Activated effector memory CD4-positive, alpha-beta T cell treated with anti-CD3 and anti-CD28 coated beads, Interleukin-2, amount 50 U/mL, for 16 hours (primary cell): Measurements from ENCODE around the gene COMMD10.
A peak's percentile ranks its signal among the peaks of the same experiment; 100 is the strongest.
"Not testable (repeated sequence)": the region's sequence is repeated elsewhere in the genome, so short reads cannot be mapped to it uniquely, and the experiment has no call there.

Experiments
- DNase-seq: peaks from one replicate; pipeline ENCODE4 v3.0.0-alpha.2; 2020

COMMD10 gene

GRCh38 chr5:116084871-116085715, at the start of gene COMMD10:
COMMD10 (plus strand) TSS chr5:116085025.
- DNase-seq = peak; percentile 91

- DNase-seq = no peak
These were observed 49.7 kb upstream of the COMMD10 start for GRCh38 chr5:116035123-116035522.

- no peak for DNase-seq
These were observed 47.5 kb upstream of the COMMD10 start for GRCh38 chr5:116037236-116037822.

- no peak for DNase-seq
These were observed 46.0 kb upstream of the COMMD10 start for GRCh38 chr5:116038817-116039216.

- DNase-seq = no peak
These were observed 42.5 kb upstream of the COMMD10 start for GRCh38 chr5:116042375-116042774.

- DNase-seq = no peak
These were observed 40.8 kb upstream of the COMMD10 start for GRCh38 chr5:116044073-116044472.

- DNase-seq = no peak
These were observed 39.0 kb upstream of the COMMD10 start for GRCh38 chr5:116045821-116046220.

- no peak for DNase-seq
These were observed 38.6 kb upstream of the COMMD10 start for GRCh38 chr5:116046261-116046660.

GRCh38 chr5:116046823-116047222, 38.0 kb upstream of the COMMD10 start:
- DNase-seq = no peak

GRCh38 chr5:116058346-116058936, 26.4 kb upstream of the COMMD10 start:
- DNase-seq = no peak

- no peak for DNase-seq
These were observed 22.5 kb upstream of the COMMD10 start for GRCh38 chr5:116062352-116062751.

- DNase-seq = no peak
These were observed 20.9 kb upstream of the COMMD10 start for GRCh38 chr5:116063950-116064349.

GRCh38 chr5:116068028-116068632, 16.7 kb upstream of the COMMD10 start:
- DNase-seq = no peak

- no peak for DNase-seq
These were observed 13.6 kb upstream of the COMMD10 start for GRCh38 chr5:116071211-116071610.

GRCh38 chr5:116075191-116075831, 9.5 kb upstream of the COMMD10 start:
- DNase-seq = no peak

GRCh38 chr5:116076496-116076895, 8.3 kb upstream of the COMMD10 start:
- no peak for DNase-seq

GRCh38 chr5:116078199-116078598, 6.6 kb upstream of the COMMD10 start:
- no peak for DNase-seq

- DNase-seq = no peak
These were observed 536 bp upstream of the COMMD10 start for GRCh38 chr5:116084287-116084691.

GRCh38 chr5:116086309-116086708, 1.5 kb downstream of the COMMD10 start:
- not testable (repeated sequence) for DNase-seq

- DNase-seq = no peak
These were observed 3.2 kb downstream of the COMMD10 start for GRCh38 chr5:116088062-116088461.

- DNase-seq = no peak
These were observed 5.5 kb downstream of the COMMD10 start for GRCh38 chr5:116090302-116090701.

GRCh38 chr5:116091416-116091815, 6.6 kb downstream of the COMMD10 start:
- DNase-seq = no peak

- DNase-seq = no peak
These were observed 12.5 kb downstream of the COMMD10 start for GRCh38 chr5:116097301-116097700.
